ENCODE data around the gene ABHD15. TPM values are rescaled to one million over a fixed set of nuclear protein-coding genes. Genes with fewer than 3 reads are reported as not detected.
A peak's percentile ranks its signal among the peaks of the same experiment; 100 is the strongest.

The ABHD15 gene
- total RNA-seq, 1 experiment from 2014 or later = 8.2 TPM

GRCh38 chr17:29570521-29570920, 3.7 kb upstream of the ABHD15 start:
- Histone ChIP-seq H3K36me3 (ENCODE audit: control insufficient read depth in 1 of 2, insufficient read depth in 2 of 2, low read length in 2 of 2) (peaks cover 0 to 2% of the 10 kb centered on the region in 2 experiments; a peak in 1 of 4 replicates), H3K9ac (ENCODE audit: low read length) (no peak overlapping the region), H3K4me3 (replicated peaks in 1 of 2; ENCODE audit: low read depth in 1 of 2, low read length in 2 of 2) (no peak overlapping the region), H3K27me3 (ENCODE audit: insufficient read depth, low read length) (no peaks in the 10 kb centered on the region), H2AFZ (ENCODE audit: low read depth, low read length, poor library complexity, severe bottlenecking) (no peak overlapping the region), H3K79me2 (ENCODE audit: insufficient read depth, low read length) (peaks cover 5% of the 10 kb centered on the region; the same call in 1 of the 2 replicates), H4K20me1 (ENCODE audit: insufficient read depth) (no peaks in the 10 kb centered on the region), H3K9me3 (ENCODE audit: control insufficient read depth in 1 of 2, insufficient read depth in 1 of 2, low read depth in 1 of 2, low read length in 2 of 2) (no peaks in the 10 kb centered on the region), H3K4me2 (ENCODE audit: low read length) (no peak overlapping the region), H3K9me2 (ENCODE audit: insufficient read depth) (no peaks in the 10 kb centered on the region), H3K4me1 (ENCODE audit: control insufficient read depth in 1 of 2, insufficient read depth in 2 of 2, low read length in 2 of 2) (peaks cover 4 to 22% of the 10 kb centered on the region in 2 experiments; a peak in 3 of 4 replicates), H3K27ac (ENCODE audit: low read depth, low read length) (no peak overlapping the region)
- DNase-seq (ENCODE audit: low read depth, low spot score) (no peak), ATAC-seq (no peak)
- TSS peak; percentile 24 for BruUV-seq (replicated peaks)
- ChIA-PET CTCF (no interaction called here), RAD21 (ENCODE audit: low non-redundant PET in 1 of 2, low total read pairs in 2 of 2, uncharacterized antibody in 2 of 2, unreplicated experiment in 2 of 2) (no interaction called here), POLR2A (interaction anchor here (1.1 kb wide), 1 partner anchor 394 kb away, joined by 3 read pairs; no protein-coding TSS in a partner anchor)
- TF ChIP-seq MAX (IDR thresholded peaks at IDR 0.05) (no peak), EZH2 (IDR thresholded peaks at IDR 0.05) (no peak), ELF1 (IDR thresholded peaks at IDR 0.05; ENCODE audit: borderline replicate concordance, low read depth) (no peak), RAD21 (IDR thresholded peaks at IDR 0.05; ENCODE audit: low read depth) (no peak), JUND (IDR thresholded peaks at IDR 0.05) (no peak), FOSL1 (IDR thresholded peaks at IDR 0.05; ENCODE audit: low read depth) (no peak), CEBPB (IDR thresholded peaks at IDR 0.05; ENCODE audit: low read depth) (no peak)
- intact Hi-C loops (cut with micrococcal nuclease) = no loop called here

GRCh38 chr17:29569245-29569950, 2.6 kb upstream of the ABHD15 start:
- CTCF ChIA-PET = interaction anchor here (0.9 to 3.8 kb wide), 2 partner anchors 11 to 22 kb away, joined by 3 to 26 read pairs; partner anchors contain the start of gene ANKRD13B
- DNase-seq (ENCODE audit: low read depth, low spot score) = no peak
- TF ChIP-seq ZNF274 (IDR thresholded peaks at IDR 0.05; ENCODE audit: low read depth, low read length) (no peak), EGR1 (IDR thresholded peaks at IDR 0.05; ENCODE audit: low read depth) (no peak), ATF3 (IDR thresholded peaks at IDR 0.05) (no peak), ELF1 (IDR thresholded peaks at IDR 0.05; ENCODE audit: borderline replicate concordance, low read depth) (no peak), CBX3 (IDR thresholded peaks at IDR 0.05; ENCODE audit: low read depth) (no peak), JUND (IDR thresholded peaks at IDR 0.05) (no peak), EZH2 (IDR thresholded peaks at IDR 0.05) (no peak), RAD21 (IDR thresholded peaks at IDR 0.05; ENCODE audit: low read depth) (no peak), YY1 (IDR thresholded peaks at IDR 0.05; ENCODE audit: extremely low read depth, insufficient replicate concordance, low read depth, low read length) (no peak), ZBTB33 (IDR thresholded peaks at IDR 0.05; ENCODE audit: extremely low read depth, insufficient replicate concordance, low read length) (no peak), MAX (IDR thresholded peaks at IDR 0.05) (no peak), SIN3A (IDR thresholded peaks at IDR 0.05; ENCODE audit: low read depth) (no peak), SRF (IDR thresholded peaks at IDR 0.05; ENCODE audit: low read depth) (no peak), SP1 (IDR thresholded peaks at IDR 0.05; ENCODE audit: low read depth) (no peak)

More at GRCh38 chr17:29569245-29569950, 2.6 kb upstream of the ABHD15 start:
- peaks cover 13 to 25% of the 10 kb centered on the region in 2 experiments for H3K4me1 ChIP-seq (ENCODE audit: control insufficient read depth in 1 of 2, insufficient read depth in 2 of 2, low read length in 2 of 2)
- H2AFZ ChIP-seq (ENCODE audit: low read depth, low read length, poor library complexity, severe bottlenecking) = no peak overlapping the region
- intact Hi-C loops (cut with micrococcal nuclease) = no loop called here
- ChIA-PET RAD21 (ENCODE audit: low non-redundant PET in 1 of 2, low total read pairs in 2 of 2, uncharacterized antibody in 2 of 2, unreplicated experiment in 2 of 2) (no interaction called here), POLR2A (no interaction called here)
- H3K27ac ChIP-seq (ENCODE audit: low read depth, low read length) = peak overlapping the region; percentile 73
- no peaks in the 10 kb centered on the region for H3K36me3 ChIP-seq (ENCODE audit: control insufficient read depth in 1 of 2, insufficient read depth in 2 of 2, low read length in 2 of 2)
- no peak for ATAC-seq
- BruUV-seq (replicated peaks) = TSS peak; percentile 39
- peak overlapping the region; percentile 99 for H3K4me2 ChIP-seq (ENCODE audit: low read length)
- H3K9ac ChIP-seq (ENCODE audit: low read length) = peak overlapping the region; percentile 60
- H4K20me1 ChIP-seq (ENCODE audit: insufficient read depth) = no peaks in the 10 kb centered on the region
- peaks cover 10% of the 10 kb centered on the region; the same call in 1 of the 2 replicates for H3K79me2 ChIP-seq (ENCODE audit: insufficient read depth, low read length)
- H3K9me2 ChIP-seq (ENCODE audit: insufficient read depth) = no peaks in the 10 kb centered on the region
- H3K4me3 ChIP-seq (replicated peaks in 1 of 2; ENCODE audit: low read depth in 1 of 2, low read length in 2 of 2) = peak overlapping the region; percentile 54 to 82
- H3K9me3 ChIP-seq (ENCODE audit: control insufficient read depth in 1 of 2, insufficient read depth in 1 of 2, low read depth in 1 of 2, low read length in 2 of 2) = no peaks in the 10 kb centered on the region
- H3K27me3 ChIP-seq (ENCODE audit: insufficient read depth, low read length) = no peaks in the 10 kb centered on the region

Measured in HCT116 (cell line).